GM19452 (cell line): Measurements from ENCODE around the gene MRTFA.

ENCODE experiments used
- ATAC-seq: cut with Tn5 transposase; IDR thresholded peaks from one replicate; pipeline ENCODE4 v1.9.1; 2021; ENCODE audit not compliant: unreplicated experiment

Gene MRTFA

GRCh38 chr22:40415531-40416266 lies 220.8 kb downstream of the MRTFA start:
- no peak for ATAC-seq

GRCh38 chr22:40414838-40415505 lies 221.5 kb downstream of the MRTFA start:
- no peak for ATAC-seq

GRCh38 chr22:40414311-40414710 lies 222.2 kb downstream of the MRTFA start:
- ATAC-seq = no peak

- no peak for ATAC-seq
These were observed 222.6 kb downstream of the MRTFA start for GRCh38 chr22:40413873-40414272.

GRCh38 chr22:40412441-40412840 lies 224.1 kb downstream of the MRTFA start:
- ATAC-seq = no peak

GRCh38 chr22:40411506-40411861 lies 225.0 kb downstream of the MRTFA start:
- ATAC-seq = no peak

- ATAC-seq = no peak
These were observed 225.6 kb downstream of the MRTFA start for GRCh38 chr22:40410731-40411505.

- no peak for ATAC-seq
These were observed 226.2 kb downstream of the MRTFA start for GRCh38 chr22:40410272-40410671.

- no peak for ATAC-seq
These were observed 226.9 kb downstream of the MRTFA start for GRCh38 chr22:40409613-40410113.

- ATAC-seq = no peak
These were observed 227.6 kb downstream of the MRTFA start for GRCh38 chr22:40408718-40409612.

GRCh38 chr22:40407831-40408717 lies 228.4 kb downstream of the MRTFA start:
- no peak for ATAC-seq

- no peak for ATAC-seq
These were observed 229.3 kb downstream of the MRTFA start for GRCh38 chr22:40407021-40407761.

GRCh38 chr22:40406063-40406890 lies 230.2 kb downstream of the MRTFA start:
- no peak for ATAC-seq

- no peak for ATAC-seq
These were observed 231.1 kb downstream of the MRTFA start for GRCh38 chr22:40405178-40406062.

- ATAC-seq = no peak
These were observed 232.0 kb downstream of the MRTFA start for GRCh38 chr22:40404251-40405177.

- ATAC-seq = no peak
These were observed 232.9 kb downstream of the MRTFA start for GRCh38 chr22:40403651-40404050.
